ENCODE measurements around the gene HEPACAM2.
A peak's percentile ranks its signal among the peaks of the same experiment; 100 is the strongest.

The HEPACAM2 gene

GRCh38 chr7:93202594-93203250 is 23.5 kb downstream of the HEPACAM2 start:
- no peak for DNase-seq

GRCh38 chr7:93198472-93198871 is 27.8 kb downstream of the HEPACAM2 start:
- DNase-seq = no peak

GRCh38 chr7:93196336-93196735 is 29.9 kb downstream of the HEPACAM2 start:
- DNase-seq = no peak

GRCh38 chr7:93194386-93194785 is 31.9 kb downstream of the HEPACAM2 start:
- no peak for DNase-seq

GRCh38 chr7:93188870-93189634 is 37.2 kb downstream of the HEPACAM2 start:
- DNase-seq = no peak

- no peak for DNase-seq
Measured at GRCh38 chr7:93185303-93186027, 40.8 kb downstream of the HEPACAM2 start.

GRCh38 chr7:93179173-93179572 is 47.1 kb downstream of the HEPACAM2 start:
- no peak for DNase-seq

GRCh38 chr7:93178213-93178612 is 48.1 kb downstream of the HEPACAM2 start:
- DNase-seq = no peak

GRCh38 chr7:93176992-93177580 is 49.2 kb downstream of the HEPACAM2 start:
- no peak for DNase-seq

- no peak for DNase-seq
Measured at GRCh38 chr7:93175219-93175618, 51.0 kb downstream of the HEPACAM2 start.

GRCh38 chr7:93172683-93173082 is 53.6 kb downstream of the HEPACAM2 start:
- DNase-seq = no peak

GRCh38 chr7:93171606-93172226 is 54.6 kb downstream of the HEPACAM2 start:
- DNase-seq = no peak

- no peak for DNase-seq
Measured at GRCh38 chr7:93165447-93165846, 60.8 kb downstream of the HEPACAM2 start.

- no peak for DNase-seq
Measured at GRCh38 chr7:93164766-93165165, 61.5 kb downstream of the HEPACAM2 start.

- DNase-seq = no peak
Measured at GRCh38 chr7:93161181-93161762, 65.0 kb downstream of the HEPACAM2 start.

- DNase-seq = no peak
Measured at GRCh38 chr7:93160410-93160809, 65.9 kb downstream of the HEPACAM2 start.

- DNase-seq = no peak
Measured at GRCh38 chr7:93159490-93159889, 66.8 kb downstream of the HEPACAM2 start.

- no peak for DNase-seq
Measured at GRCh38 chr7:93156884-93157283, 69.4 kb downstream of the HEPACAM2 start.

GRCh38 chr7:93150200-93150835 is 76.0 kb downstream of the HEPACAM2 start:
- DNase-seq = no peak

- DNase-seq = no peak
Measured at GRCh38 chr7:93148727-93149126, 77.5 kb downstream of the HEPACAM2 start.

- DNase-seq = no peak
Measured at GRCh38 chr7:93148144-93148543, 78.1 kb downstream of the HEPACAM2 start, which contains the start of gene SAMD9L. TSS of gene SAMD9L (minus strand) at chr7:93148385. CDS start at chr7:93135971, 12,414 bp downstream.

- peak; percentile 23 for DNase-seq
Measured at GRCh38 chr7:93147363-93147762, 78.9 kb downstream of the HEPACAM2 start.
